GM12873 (cell line): ENCODE results near the gene MRPL44.

ENCODE experiments used
- TF ChIP-seq, protein P1 (sequence below): IDR thresholded peaks from 2 replicates; pipeline ENCODE4 v1.5.1; 2012; ENCODE audit warnings: low read depth, mild to moderate bottlenecking, moderate library complexity, low read length, control low read depth; ENCODE audit not compliant: insufficient read depth; ENCODE audit errors: missing control alignments

The MRPL44 gene

GRCh38 chr2:223969315-223969714 lies 12.1 kb downstream of the MRPL44 start:
- TF ChIP-seq, protein P1, sequence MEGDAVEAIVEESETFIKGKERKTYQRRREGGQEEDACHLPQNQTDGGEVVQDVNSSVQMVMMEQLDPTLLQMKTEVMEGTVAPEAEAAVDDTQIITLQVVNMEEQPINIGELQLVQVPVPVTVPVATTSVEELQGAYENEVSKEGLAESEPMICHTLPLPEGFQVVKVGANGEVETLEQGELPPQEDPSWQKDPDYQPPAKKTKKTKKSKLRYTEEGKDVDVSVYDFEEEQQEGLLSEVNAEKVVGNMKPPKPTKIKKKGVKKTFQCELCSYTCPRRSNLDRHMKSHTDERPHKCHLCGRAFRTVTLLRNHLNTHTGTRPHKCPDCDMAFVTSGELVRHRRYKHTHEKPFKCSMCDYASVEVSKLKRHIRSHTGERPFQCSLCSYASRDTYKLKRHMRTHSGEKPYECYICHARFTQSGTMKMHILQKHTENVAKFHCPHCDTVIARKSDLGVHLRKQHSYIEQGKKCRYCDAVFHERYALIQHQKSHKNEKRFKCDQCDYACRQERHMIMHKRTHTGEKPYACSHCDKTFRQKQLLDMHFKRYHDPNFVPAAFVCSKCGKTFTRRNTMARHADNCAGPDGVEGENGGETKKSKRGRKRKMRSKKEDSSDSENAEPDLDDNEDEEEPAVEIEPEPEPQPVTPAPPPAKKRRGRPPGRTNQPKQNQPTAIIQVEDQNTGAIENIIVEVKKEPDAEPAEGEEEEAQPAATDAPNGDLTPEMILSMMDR: no peak

GRCh38 chr2:223969856-223970255 lies 12.6 kb downstream of the MRPL44 start:
- TF ChIP-seq, protein P1: no peak

- TF ChIP-seq, protein P1: peak; percentile 79
Observed at GRCh38 chr2:223970343-223971128, 13.3 kb downstream of the MRPL44 start.

DNA sequence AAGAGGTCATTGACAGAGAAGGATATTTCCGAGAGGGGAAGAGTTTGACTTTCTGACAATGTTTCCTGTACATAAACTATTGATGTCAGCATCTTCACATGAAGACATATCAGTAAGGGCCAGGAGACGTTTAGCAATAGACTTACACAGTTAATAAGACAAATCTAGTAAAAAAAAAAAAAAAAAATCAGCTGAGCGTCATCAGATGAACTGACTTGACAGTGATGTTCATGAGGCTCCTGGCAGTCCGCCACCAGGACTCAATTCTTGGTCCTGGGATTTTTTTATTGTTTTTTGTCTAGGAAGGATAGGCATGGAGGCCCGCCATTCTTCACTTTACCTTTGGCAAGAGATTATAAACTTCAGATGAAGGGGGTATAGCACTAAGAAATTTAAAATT lies 14.5 kb downstream of the MRPL44 start:
- TF ChIP-seq, protein P1: no peak

GRCh38 chr2:223972656-223973102 lies 15.4 kb downstream of the MRPL44 start:
- TF ChIP-seq, protein P1: no peak

GRCh38 chr2:223973606-223974005 lies 16.3 kb downstream of the MRPL44 start:
- TF ChIP-seq, protein P1: no peak

DNA sequence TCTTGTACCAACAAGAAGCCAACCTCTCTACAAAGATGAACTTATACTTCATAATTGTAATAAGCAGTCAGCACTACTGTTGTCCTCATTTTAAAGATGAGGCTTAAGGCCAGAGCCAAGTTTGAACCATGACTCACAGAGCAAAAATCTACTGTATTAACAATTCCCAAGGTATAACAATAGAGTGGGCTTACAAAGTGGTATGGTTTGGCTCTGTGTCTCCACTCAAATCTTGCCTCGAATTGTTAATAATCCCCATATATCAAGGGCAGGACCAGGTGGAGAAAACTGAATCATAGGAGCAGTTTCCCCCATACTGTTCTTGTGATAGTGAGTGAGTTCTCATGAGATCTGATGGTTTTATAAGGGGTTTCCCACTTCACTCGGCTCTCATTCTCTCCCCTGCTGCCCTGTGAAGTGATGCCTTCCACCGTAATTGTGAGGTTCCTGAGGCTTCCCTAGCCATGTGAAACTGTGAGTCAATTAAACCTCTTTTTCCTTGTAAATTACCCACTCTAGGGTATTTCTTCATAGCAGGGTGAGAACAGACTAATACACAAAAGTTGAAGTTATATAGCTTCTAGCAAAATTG lies 19.5 kb downstream of the MRPL44 start:
- TF ChIP-seq, protein P1: no peak
